Activated T-cell treated with anti-CD3 and anti-CD28 coated beads for 24 hours (primary cell): ENCODE results near the gene IMPG2.

Source experiments
- DNase-seq: peaks from one replicate; pipeline ENCODE4 v3.0.0-alpha.2; 2020; ENCODE audit warnings: low read depth

Gene IMPG2

GRCh38 chr3:101183151-101183550, 137.2 kb downstream of the IMPG2 start:
- no peak for DNase-seq

DNA sequence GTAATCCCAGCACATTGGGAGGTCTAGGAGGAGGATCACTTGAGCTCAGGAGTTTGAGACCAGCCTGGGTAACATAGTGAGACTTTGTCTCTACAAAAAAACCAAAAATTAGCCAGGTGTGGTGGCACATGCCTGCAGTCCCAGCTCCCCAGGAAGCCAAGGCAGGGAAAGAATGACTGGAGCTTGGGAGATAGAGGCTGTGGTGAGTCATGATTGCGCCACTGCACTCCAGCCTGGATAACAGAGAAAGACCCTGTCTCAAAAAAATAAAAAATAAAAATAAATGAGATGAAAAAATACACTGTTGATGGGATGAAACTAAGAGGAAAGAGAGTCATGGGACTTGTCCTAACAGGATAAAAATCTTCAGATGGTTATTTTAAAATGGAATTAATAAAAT, 137.6 kb downstream of the IMPG2 start:
- DNase-seq, result no peak

- no peak for DNase-seq
Observed at GRCh38 chr3:101181801-101182200, 138.6 kb downstream of the IMPG2 start.

GRCh38 chr3:101179637-101180036, 140.7 kb downstream of the IMPG2 start:
- no peak for DNase-seq

DNA sequence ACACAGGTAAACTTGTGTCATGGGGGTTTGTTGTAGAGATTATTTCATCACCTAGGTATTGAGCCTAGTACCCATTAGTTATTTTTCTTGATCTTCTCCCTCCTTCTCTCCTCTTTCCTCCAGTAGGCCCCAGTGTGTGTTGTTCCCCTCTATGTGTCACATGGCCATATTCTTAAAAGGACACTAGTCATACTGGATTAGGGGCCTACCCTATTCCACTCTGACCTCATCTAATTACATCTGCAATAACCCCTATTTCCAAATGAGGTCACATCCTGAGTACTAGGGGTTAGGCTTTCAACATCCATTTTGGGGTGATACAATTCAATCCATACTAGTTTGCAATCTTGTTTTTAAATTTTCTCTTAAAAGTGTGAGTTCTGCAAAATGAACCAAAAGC, 142.8 kb downstream of the IMPG2 start:
- no peak for DNase-seq
